Cardiac muscle cell (in vitro differentiated cells and primary cell): Measurements from ENCODE around the gene LHFPL6. TPM values are rescaled to one million over a fixed set of nuclear protein-coding genes. Genes with fewer than 3 reads are reported as not detected.
A peak's percentile ranks its signal among the peaks of the same experiment; 100 is the strongest.

Experiments
- DNase-seq, 2 donors: peaks; one replicate each; pipeline versions ENCODE4 v3.0.0 to v3.0.0-alpha.2; 2010 to 2017; ENCODE audit warnings: low read depth in 1 of 2, low spot score in 1 of 2
- H3K27ac ChIP-seq: fragments of 200-600 bp; sonication (generic); 2 replicates; pipeline ENCODE4 v1.5.1; 2016
- H3K27me3 ChIP-seq: fragments of 200-600 bp; sonication (generic); 2 replicates; pipeline ENCODE4 v1.6.0; 2016; ENCODE audit warnings: control low read depth
- H3K36me3 ChIP-seq: fragments of 200-600 bp; sonication (generic); 2 replicates; pipeline ENCODE4 v1.5.1; 2016; ENCODE audit warnings: control low read depth
- H3K4me1 ChIP-seq: fragments of 200-600 bp; sonication (generic); 2 replicates; pipeline ENCODE4 v1.8.1; 2017; ENCODE audit warnings: low read depth, mild to moderate bottlenecking, mixed run types
- H3K4me3 ChIP-seq: fragments of 200-600 bp; sonication (generic); 2 replicates; pipeline ENCODE4 v1.5.1; 2016; ENCODE audit warnings: mild to moderate bottlenecking
- H3K9me3 ChIP-seq: fragments of 200-600 bp; sonication (generic); 2 replicates; pipeline ENCODE4 v1.5.1; 2017; ENCODE audit warnings: low read depth, mild to moderate bottlenecking, control low read depth
- CTCF ChIP-seq: IDR thresholded peaks from 2 replicates; pipeline ENCODE4 v1.5.1; 2012; ENCODE audit warnings: low read depth, mild to moderate bottlenecking, low read length
- polyA plus RNA-seq: library from polyadenylated mRNA; unstranded; fragments of >200 nt; fragmentation: Nextera tagmentation; extraction: Ambion mirVana; gene quantifications from 2 replicates; pipeline ENCODE4 v1.2.1, GENCODE V29; 2016
- total RNA-seq: library from RNA; depleted of rRNA; stranded (reverse); fragments of >200 nt; gene quantifications from 2 replicates; pipeline ENCODE4 v1.2.3, GENCODE V29; 2016

The LHFPL6 gene
- total and polyA plus RNA-seq, 2 experiments from 2014 or later = 10.0 to 19.2 TPM

GRCh38 chr13:39577838-39578491, 25.0 kb downstream of the LHFPL6 start:
- H3K36me3 ChIP-seq = no peaks in the 10 kb centered on the region
- peak in 1 of 2 donors; percentile 71 for DNase-seq
- peaks cover 18% of the 10 kb centered on the region for H3K4me1 ChIP-seq
- no peak for TF ChIP-seq CTCF
- no peak overlapping the region for H3K27ac ChIP-seq
- no peaks in the 10 kb centered on the region for H3K9me3 ChIP-seq
- no peaks in the 10 kb centered on the region for H3K27me3 ChIP-seq
- H3K4me3 ChIP-seq = no peak overlapping the region

GRCh38 chr13:39577203-39577602, 25.8 kb downstream of the LHFPL6 start:
- peaks cover 18% of the 10 kb centered on the region for H3K4me1 ChIP-seq
- no peak for DNase-seq
- H3K27me3 ChIP-seq = no peaks in the 10 kb centered on the region
- no peaks in the 10 kb centered on the region for H3K9me3 ChIP-seq
- H3K36me3 ChIP-seq = no peaks in the 10 kb centered on the region
- no peak overlapping the region for H3K27ac ChIP-seq
- no peak overlapping the region for H3K4me3 ChIP-seq
- TF ChIP-seq CTCF = no peak

- H3K9me3 ChIP-seq = no peaks in the 10 kb centered on the region
- H3K36me3 ChIP-seq = no peaks in the 10 kb centered on the region
- TF ChIP-seq CTCF = no peak
- H3K4me1 ChIP-seq = peaks cover 18% of the 10 kb centered on the region
- H3K4me3 ChIP-seq = no peak overlapping the region
- H3K27ac ChIP-seq = no peak overlapping the region
- DNase-seq = peak in 1 of 2 donors; percentile 18
- H3K27me3 ChIP-seq = no peaks in the 10 kb centered on the region
Measured at GRCh38 chr13:39575641-39576238, 27.3 kb downstream of the LHFPL6 start.

GRCh38 chr13:39571502-39572092, 31.4 kb downstream of the LHFPL6 start:
- Histone ChIP-seq H3K27ac (no peak overlapping the region), H3K4me1 (peaks cover 11% of the 10 kb centered on the region), H3K36me3 (no peaks in the 10 kb centered on the region), H3K27me3 (no peaks in the 10 kb centered on the region), H3K4me3 (no peak overlapping the region), H3K9me3 (no peaks in the 10 kb centered on the region)
- DNase-seq = no peak
- TF ChIP-seq CTCF = no peak

GRCh38 chr13:39567569-39567968, 35.4 kb downstream of the LHFPL6 start:
- TF ChIP-seq CTCF = no peak
- Histone ChIP-seq H3K4me1 (no peaks in the 10 kb centered on the region), H3K9me3 (no peaks in the 10 kb centered on the region), H3K27me3 (peaks cover 7% of the 10 kb centered on the region), H3K27ac (no peak overlapping the region), H3K36me3 (no peaks in the 10 kb centered on the region), H3K4me3 (no peak overlapping the region)
- no peak for DNase-seq
